ENCODE measurements around the gene CDC73.

CDC73 gene

GRCh38 chr1:193299038-193299437 is 177.2 kb downstream of the CDC73 start:
- Histone ChIP-seq H3K9me2 (replicated peaks; ENCODE audit: control insufficient read depth, low read length) (no peaks in the 10 kb centered on the region), H3K27me3 (ENCODE audit: control insufficient read depth, low read length) (no peaks in the 10 kb centered on the region), H3K4me1 (ENCODE audit: control insufficient read depth, low read length) (peaks cover 8% of the 10 kb centered on the region; the same call in 1 of the 2 replicates), H3K9me3 (ENCODE audit: control insufficient read depth, insufficient read depth, low read length) (peaks cover 3% of the 10 kb centered on the region; the same call in 1 of the 2 replicates), H4K20me1 (ENCODE audit: control insufficient read depth, insufficient read depth, low read depth, low read length) (no peaks in the 10 kb centered on the region), H3K4me3 (ENCODE audit: low read length) (no peak overlapping the region), H3F3A (ENCODE audit: control insufficient read depth, insufficient read depth) (no peaks in the 10 kb centered on the region), H3K4me2 (ENCODE audit: low read length) (no peak overlapping the region), H3K79me2 (ENCODE audit: control insufficient read depth, low read length) (no peaks in the 10 kb centered on the region), H3K27ac (ENCODE audit: low read depth, low read length) (no peak overlapping the region), H3K36me3 (ENCODE audit: control insufficient read depth, low read length) (no peaks in the 10 kb centered on the region)
- no peak for TF ChIP-seq CTCF (IDR thresholded peaks at IDR 0.05; ENCODE audit: low read depth, low read length, poor library complexity, severe bottlenecking)
- no peak for TF ChIP-seq EZH2phosphoT487 (IDR thresholded peaks at IDR 0.05; ENCODE audit: borderline replicate concordance, low read length)

GRCh38 chr1:193301746-193302145 is 179.9 kb downstream of the CDC73 start:
- H3K27me3 ChIP-seq (ENCODE audit: control insufficient read depth, low read length): no peaks in the 10 kb centered on the region
- no peak overlapping the region for H3K4me2 ChIP-seq (ENCODE audit: low read length)
- H4K20me1 ChIP-seq (ENCODE audit: control insufficient read depth, insufficient read depth, low read depth, low read length): no peaks in the 10 kb centered on the region
- H3K9me2 ChIP-seq (replicated peaks; ENCODE audit: control insufficient read depth, low read length): no peaks in the 10 kb centered on the region
- no peaks in the 10 kb centered on the region; the same call in 1 of the 2 replicates for H3K9me3 ChIP-seq (ENCODE audit: control insufficient read depth, insufficient read depth, low read length)
- H3K27ac ChIP-seq (ENCODE audit: low read depth, low read length): no peak overlapping the region
- no peak overlapping the region for H3K4me3 ChIP-seq (ENCODE audit: low read length)
- H3K79me2 ChIP-seq (ENCODE audit: control insufficient read depth, low read length): no peaks in the 10 kb centered on the region
- H3K36me3 ChIP-seq (ENCODE audit: control insufficient read depth, low read length): no peaks in the 10 kb centered on the region
- peaks cover 8% of the 10 kb centered on the region; the same call in 1 of the 2 replicates for H3K4me1 ChIP-seq (ENCODE audit: control insufficient read depth, low read length)
- no peak for TF ChIP-seq CTCF (IDR thresholded peaks at IDR 0.05; ENCODE audit: low read depth, low read length, poor library complexity, severe bottlenecking)
- TF ChIP-seq EZH2phosphoT487 (IDR thresholded peaks at IDR 0.05; ENCODE audit: borderline replicate concordance, low read length): no peak
- H3F3A ChIP-seq (ENCODE audit: control insufficient read depth, insufficient read depth): no peaks in the 10 kb centered on the region

- TF ChIP-seq EZH2phosphoT487 (IDR thresholded peaks at IDR 0.05; ENCODE audit: borderline replicate concordance, low read length) (no peak), CTCF (IDR thresholded peaks at IDR 0.05; ENCODE audit: low read depth, low read length, poor library complexity, severe bottlenecking) (no peak)
- Histone ChIP-seq H3K4me1 (ENCODE audit: control insufficient read depth, low read length) (peaks cover 8% of the 10 kb centered on the region; the same call in 1 of the 2 replicates), H3K27ac (ENCODE audit: low read depth, low read length) (no peak overlapping the region), H3K4me3 (ENCODE audit: low read length) (no peak overlapping the region), H4K20me1 (ENCODE audit: control insufficient read depth, insufficient read depth, low read depth, low read length) (no peaks in the 10 kb centered on the region), H3F3A (ENCODE audit: control insufficient read depth, insufficient read depth) (no peaks in the 10 kb centered on the region), H3K9me2 (replicated peaks; ENCODE audit: control insufficient read depth, low read length) (no peaks in the 10 kb centered on the region), H3K36me3 (ENCODE audit: control insufficient read depth, low read length) (no peaks in the 10 kb centered on the region), H3K27me3 (ENCODE audit: control insufficient read depth, low read length) (no peaks in the 10 kb centered on the region), H3K9me3 (ENCODE audit: control insufficient read depth, insufficient read depth, low read length) (no peaks in the 10 kb centered on the region), H3K79me2 (ENCODE audit: control insufficient read depth, low read length) (no peaks in the 10 kb centered on the region), H3K4me2 (ENCODE audit: low read length) (no peak overlapping the region)
These were observed 182.0 kb downstream of the CDC73 start for GRCh38 chr1:193303849-193304248.
